ENCODE measurements around the gene ITGB7.

The ITGB7 gene

DNA sequence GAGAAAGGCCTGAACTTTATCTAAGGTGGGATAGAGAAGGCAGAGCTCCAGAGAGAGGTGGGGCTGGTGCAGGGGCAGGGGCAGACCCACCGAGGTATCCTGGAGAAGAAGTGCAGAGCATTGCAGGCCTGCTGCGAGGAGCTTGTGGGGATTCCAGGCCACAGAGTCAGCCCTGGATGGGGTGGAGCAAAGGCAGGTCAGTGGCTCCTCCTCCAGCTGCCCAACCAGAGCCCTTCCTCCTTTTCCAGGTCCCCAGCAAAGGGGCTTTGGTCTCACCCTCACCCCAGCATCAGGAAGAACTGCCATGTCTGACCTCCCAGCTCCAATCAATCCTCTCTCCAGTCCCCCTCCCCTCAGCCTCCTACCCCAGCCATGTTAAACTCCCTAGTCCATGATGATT is 46.4 kb downstream of the ITGB7 start:
- Mint-ChIP-seq H3K4me1 (ENCODE audit: low read depth) (peaks cover 9% of the 10 kb centered on the region), H3K27me3 (ENCODE audit: low read depth) (no peaks in the 10 kb centered on the region), H3K36me3 (ENCODE audit: low read depth) (no peaks in the 10 kb centered on the region), H3K4me3 (no peak overlapping the region), H3K27ac (no peak overlapping the region), H3K9me3 (no peaks in the 10 kb centered on the region)
- DNase-seq (ENCODE audit: low spot score): no peak

DNA sequence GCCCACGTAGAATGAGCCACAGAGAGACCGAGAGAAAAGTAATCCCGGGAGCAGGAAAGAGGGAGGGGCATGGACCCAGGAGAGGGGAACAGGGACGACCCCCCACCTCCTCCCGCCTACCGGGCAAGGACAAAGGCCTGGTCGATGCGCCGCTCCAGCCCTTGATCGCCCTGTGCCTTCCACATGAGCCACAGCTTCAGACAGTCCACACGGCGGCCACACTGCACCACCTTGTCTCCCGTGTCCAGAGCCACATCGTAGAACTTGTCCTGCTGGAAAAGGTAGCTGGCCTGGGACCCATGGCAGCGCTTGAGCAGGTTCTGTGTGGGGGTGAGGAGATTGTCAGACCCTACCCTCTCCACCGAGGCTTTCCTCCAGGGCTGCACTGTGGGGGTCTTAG is 47.1 kb downstream of the ITGB7 start:
- Mint-ChIP-seq H3K4me1 (ENCODE audit: low read depth) (peaks cover 9% of the 10 kb centered on the region), H3K27me3 (ENCODE audit: low read depth) (no peaks in the 10 kb centered on the region), H3K9me3 (no peaks in the 10 kb centered on the region), H3K4me3 (no peak overlapping the region), H3K27ac (no peak overlapping the region), H3K36me3 (ENCODE audit: low read depth) (no peaks in the 10 kb centered on the region)
- DNase-seq (ENCODE audit: low spot score): no peak

GRCh38 chr12:53159195-53159839 is 47.7 kb downstream of the ITGB7 start:
- Mint-ChIP-seq H3K4me3 (no peak overlapping the region), H3K27ac (peak overlapping the region; percentile 28), H3K36me3 (ENCODE audit: low read depth) (no peaks in the 10 kb centered on the region), H3K9me3 (no peaks in the 10 kb centered on the region), H3K4me1 (ENCODE audit: low read depth) (peaks cover 9% of the 10 kb centered on the region), H3K27me3 (ENCODE audit: low read depth) (no peaks in the 10 kb centered on the region)
- peak; percentile 82 for DNase-seq (ENCODE audit: low spot score)

DNA sequence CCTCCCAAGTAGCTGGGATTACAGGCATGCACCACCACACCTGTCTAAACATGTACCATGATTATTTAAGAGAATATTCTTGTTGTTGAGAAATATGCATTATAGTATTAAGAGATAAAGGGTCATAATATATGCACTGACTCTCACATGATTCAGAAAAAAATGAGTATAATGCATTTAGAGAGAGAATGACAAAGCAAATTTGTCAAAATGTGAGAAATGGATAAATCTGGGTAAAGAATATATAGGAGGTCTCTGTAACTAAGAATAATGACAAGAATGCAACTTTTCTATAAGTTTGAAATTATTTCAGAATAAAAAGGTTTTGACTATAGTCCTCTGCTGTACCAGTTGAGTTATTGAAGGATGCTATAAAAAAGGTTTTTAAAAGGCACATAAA is 54.7 kb downstream of the ITGB7 start:
- no peaks in the 10 kb centered on the region for H3K4me1 Mint-ChIP-seq (ENCODE audit: low read depth)
- no peak for DNase-seq (ENCODE audit: low spot score)
- H3K27ac Mint-ChIP-seq: no peak overlapping the region
- no peak overlapping the region for H3K4me3 Mint-ChIP-seq
- no peaks in the 10 kb centered on the region for H3K36me3 Mint-ChIP-seq (ENCODE audit: low read depth)
- H3K27me3 Mint-ChIP-seq (ENCODE audit: low read depth): no peaks in the 10 kb centered on the region
- no peaks in the 10 kb centered on the region for H3K9me3 Mint-ChIP-seq

- no peak overlapping the region for H3K4me3 Mint-ChIP-seq
- DNase-seq (ENCODE audit: low spot score): no peak
- no peaks in the 10 kb centered on the region for H3K27me3 Mint-ChIP-seq (ENCODE audit: low read depth)
- no peaks in the 10 kb centered on the region for H3K36me3 Mint-ChIP-seq (ENCODE audit: low read depth)
- H3K9me3 Mint-ChIP-seq: no peaks in the 10 kb centered on the region
- H3K27ac Mint-ChIP-seq: no peak overlapping the region
- no peaks in the 10 kb centered on the region for H3K4me1 Mint-ChIP-seq (ENCODE audit: low read depth)
Measured at GRCh38 chr12:53151039-53151438, 56.0 kb downstream of the ITGB7 start.

DNA sequence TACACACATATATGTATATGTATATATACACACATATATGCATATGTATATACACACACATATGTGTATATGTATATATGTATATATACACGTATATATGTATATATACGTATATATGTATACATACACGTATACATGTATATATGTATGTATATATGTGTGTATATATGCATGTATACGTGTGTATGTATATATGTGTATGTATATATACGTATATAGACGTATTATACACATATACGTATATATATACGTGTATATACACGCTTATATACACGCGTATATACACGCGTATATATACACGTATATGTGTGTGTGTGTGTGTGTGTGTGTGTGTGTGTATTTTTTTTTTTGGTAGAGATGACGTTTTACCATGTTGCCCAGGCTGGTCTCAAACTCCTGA is 59.4 kb downstream of the ITGB7 start:
- H3K27me3 Mint-ChIP-seq (ENCODE audit: low read depth): no peaks in the 10 kb centered on the region
- H3K4me3 Mint-ChIP-seq: no peak overlapping the region
- no peaks in the 10 kb centered on the region for H3K36me3 Mint-ChIP-seq (ENCODE audit: low read depth)
- no peaks in the 10 kb centered on the region for H3K4me1 Mint-ChIP-seq (ENCODE audit: low read depth)
- DNase-seq (ENCODE audit: low spot score): no peak
- no peaks in the 10 kb centered on the region for H3K9me3 Mint-ChIP-seq
- H3K27ac Mint-ChIP-seq: no peak overlapping the region

DNA sequence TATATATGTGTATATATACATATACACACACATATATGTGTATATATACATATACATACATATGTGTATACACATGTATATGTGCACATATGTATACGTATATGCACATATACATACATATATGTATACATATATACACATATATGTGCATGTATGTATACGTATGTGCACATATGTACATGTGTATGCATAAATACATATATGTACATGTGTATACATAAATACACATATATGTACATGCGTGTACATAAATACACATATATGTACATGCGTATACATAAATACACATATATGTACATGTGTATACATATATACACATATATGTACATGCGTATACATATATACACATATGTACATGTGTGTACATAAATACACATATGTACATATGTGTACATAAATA is 59.9 kb downstream of the ITGB7 start:
- Mint-ChIP-seq H3K27ac (no peak overlapping the region), H3K4me1 (ENCODE audit: low read depth) (no peaks in the 10 kb centered on the region), H3K36me3 (ENCODE audit: low read depth) (no peaks in the 10 kb centered on the region), H3K9me3 (no peaks in the 10 kb centered on the region), H3K27me3 (ENCODE audit: low read depth) (no peaks in the 10 kb centered on the region), H3K4me3 (no peak overlapping the region)
- no peak for DNase-seq (ENCODE audit: low spot score)

DNA sequence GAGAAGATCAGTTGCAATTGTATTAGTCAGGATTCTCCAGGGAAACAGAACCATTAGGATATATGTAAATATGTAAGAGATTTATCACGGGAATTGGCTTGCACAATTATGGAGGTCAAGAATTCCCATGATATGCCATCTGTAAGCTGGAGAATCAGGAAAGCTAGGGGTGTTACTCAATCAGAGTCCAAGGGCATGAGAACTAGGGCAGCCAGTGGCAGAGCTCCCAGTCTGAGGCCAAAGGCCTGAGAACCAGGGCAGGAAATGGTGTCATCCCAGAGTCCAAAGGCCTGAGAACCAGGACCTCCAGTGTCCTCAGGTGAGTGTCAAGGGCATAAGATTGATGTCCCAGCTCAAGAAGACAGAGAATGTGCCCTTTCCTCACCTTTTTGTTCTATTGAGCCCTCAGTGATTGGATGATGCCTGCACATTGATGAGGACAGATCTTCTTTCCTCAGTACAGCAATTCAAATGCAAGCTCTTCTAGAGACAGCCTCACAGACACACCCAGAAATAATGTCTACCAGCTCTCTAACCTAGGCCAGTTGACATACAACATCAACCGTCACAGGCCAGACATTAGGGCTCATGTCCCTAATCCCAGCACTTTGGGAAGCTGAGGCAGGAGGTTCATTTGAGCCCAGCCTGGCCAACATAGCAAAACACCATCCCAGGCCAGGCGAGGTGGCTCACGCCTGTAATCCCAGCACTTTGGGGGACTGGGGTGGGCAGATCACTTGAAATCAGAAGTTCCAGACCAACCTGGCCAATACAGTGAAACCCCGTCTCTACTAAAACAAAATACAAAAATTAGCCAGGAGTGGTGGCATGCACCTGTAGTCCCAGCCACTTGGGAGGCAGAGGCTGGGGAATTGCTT is 61.4 kb downstream of the ITGB7 start:
- Mint-ChIP-seq H3K9me3 (no peaks in the 10 kb centered on the region), H3K4me1 (ENCODE audit: low read depth) (no peaks in the 10 kb centered on the region), H3K36me3 (ENCODE audit: low read depth) (no peaks in the 10 kb centered on the region), H3K27me3 (ENCODE audit: low read depth) (no peaks in the 10 kb centered on the region), H3K27ac (no peak overlapping the region), H3K4me3 (no peak overlapping the region)
- no peak for DNase-seq (ENCODE audit: low spot score)

GRCh38 chr12:53143355-53143754 is 63.7 kb downstream of the ITGB7 start:
- Mint-ChIP-seq H3K27ac (no peak overlapping the region), H3K9me3 (peaks cover 11% of the 10 kb centered on the region), H3K36me3 (ENCODE audit: low read depth) (no peaks in the 10 kb centered on the region), H3K27me3 (ENCODE audit: low read depth) (no peaks in the 10 kb centered on the region), H3K4me1 (ENCODE audit: low read depth) (no peaks in the 10 kb centered on the region), H3K4me3 (no peak overlapping the region)
- no peak for DNase-seq (ENCODE audit: low spot score)
